Left ventricle myocardium inferior (tissue), 1 donor: ENCODE results near the gene BORCS8. TPM values are rescaled to one million over a fixed set of nuclear protein-coding genes. Genes with fewer than 3 reads are reported as not detected.

ENCODE experiments used
- DNase-seq: peaks from one replicate; pipeline ENCODE4 v3.0.0-alpha.2; 2020
- H3K27ac ChIP-seq: fragments of 200-600 bp; replicated peaks from 2 replicates; pipeline ENCODE4 v1.8.0; 2021
- H3K27me3 ChIP-seq: fragments of 200-600 bp; 2 replicates; pipeline ENCODE4 v1.8.0; 2021; ENCODE audit warnings: low read depth
- H3K36me3 ChIP-seq: fragments of 200-600 bp; 2 replicates; pipeline ENCODE4 v1.8.0; 2021
- H3K4me1 ChIP-seq: fragments of 200-600 bp; 2 replicates; pipeline ENCODE4 v1.8.0; 2021
- H3K4me3 ChIP-seq: fragments of 200-600 bp; 2 replicates; pipeline ENCODE4 v1.8.0; 2021; ENCODE audit warnings: mild to moderate bottlenecking, moderate library complexity
- H3K9me3 ChIP-seq: fragments of 200-600 bp; replicated peaks from 2 replicates; pipeline ENCODE4 v1.8.0; 2021
- intact Hi-C: fragments of 100-400 bp; cut with micrococcal nuclease; formaldehyde crosslinking; loops from one replicate; pipeline ENCODE4 v1.11.0; 2022
- total RNA-seq: library from RNA; stranded (reverse); fragmentation: NEBNext Ultra II Directional; extraction: Animal tissue kit (Norgen Biotek cat#: 25700); gene quantifications from one replicate; pipeline ENCODE4 v1.2.1, GENCODE V29; 2021
- TF ChIP-seq, protein P1 (sequence below): fragments of 200-600 bp; IDR thresholded peaks from 2 replicates; pipeline ENCODE4 v1.8.0; 2021; ENCODE audit warnings: antibody characterized with exemption, mild to moderate bottlenecking, borderline replicate concordance
- donor health status: DM: no; HTN: yes; CAD: no; lungs with severe emphysema.

Gene BORCS8
- total RNA-seq, 1 donor from 2014 or later = 20.2 TPM

DNA sequence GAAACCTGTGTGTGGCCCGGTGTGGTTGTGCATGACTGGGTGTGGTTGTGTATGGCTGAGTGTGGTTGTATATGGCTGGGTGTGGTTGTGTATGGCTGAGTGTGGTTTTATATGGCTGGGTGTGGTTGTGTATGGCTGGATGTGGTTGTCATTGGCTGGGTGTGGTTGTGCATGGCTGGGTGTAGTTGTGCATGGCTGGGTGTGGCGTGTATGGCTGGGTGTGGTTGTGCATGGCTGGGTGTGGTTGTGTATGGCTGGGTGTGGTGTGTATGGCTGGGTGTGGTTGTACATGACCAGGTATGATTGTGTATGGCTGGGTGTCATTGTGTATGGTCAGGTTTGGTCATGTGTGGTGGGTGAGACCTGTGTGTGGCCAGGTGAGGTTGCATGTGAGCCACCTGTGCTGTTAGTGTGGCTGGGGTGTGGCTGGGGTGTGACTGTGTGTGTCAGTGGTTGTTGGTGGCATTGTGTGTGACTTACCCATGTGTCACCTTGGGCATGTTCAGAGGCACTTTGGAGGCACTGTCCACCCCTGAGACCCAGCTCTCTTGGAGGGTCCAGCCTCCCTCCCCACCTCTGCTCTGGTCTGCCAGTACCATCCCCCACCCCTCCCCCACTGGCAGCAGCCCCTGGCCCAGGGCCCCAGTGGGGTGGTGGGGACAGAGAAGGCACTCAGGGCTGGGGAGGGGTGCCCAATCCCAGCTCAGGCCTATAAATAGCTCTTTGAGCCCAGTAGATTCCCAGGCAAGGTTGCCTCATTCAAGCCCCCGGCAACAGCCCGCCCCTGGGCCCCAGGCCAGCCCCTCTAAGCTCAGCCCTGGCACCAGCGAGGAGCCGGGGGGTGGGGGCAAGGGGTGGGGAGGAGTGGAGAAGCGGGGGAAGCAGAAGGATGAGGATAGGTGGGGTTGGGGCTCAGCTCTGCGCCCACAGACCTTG is 16.0 kb upstream of the BORCS8 start:
- Histone ChIP-seq H3K27ac (no peak overlapping the region), H3K4me3 (no peak overlapping the region), H3K36me3 (no peaks in the 10 kb centered on the region), H3K9me3 (no peaks in the 10 kb centered on the region), H3K4me1 (peaks cover 10% of the 10 kb centered on the region), H3K27me3 (peaks cover 63% of the 10 kb centered on the region)
- TF ChIP-seq, protein P1, sequence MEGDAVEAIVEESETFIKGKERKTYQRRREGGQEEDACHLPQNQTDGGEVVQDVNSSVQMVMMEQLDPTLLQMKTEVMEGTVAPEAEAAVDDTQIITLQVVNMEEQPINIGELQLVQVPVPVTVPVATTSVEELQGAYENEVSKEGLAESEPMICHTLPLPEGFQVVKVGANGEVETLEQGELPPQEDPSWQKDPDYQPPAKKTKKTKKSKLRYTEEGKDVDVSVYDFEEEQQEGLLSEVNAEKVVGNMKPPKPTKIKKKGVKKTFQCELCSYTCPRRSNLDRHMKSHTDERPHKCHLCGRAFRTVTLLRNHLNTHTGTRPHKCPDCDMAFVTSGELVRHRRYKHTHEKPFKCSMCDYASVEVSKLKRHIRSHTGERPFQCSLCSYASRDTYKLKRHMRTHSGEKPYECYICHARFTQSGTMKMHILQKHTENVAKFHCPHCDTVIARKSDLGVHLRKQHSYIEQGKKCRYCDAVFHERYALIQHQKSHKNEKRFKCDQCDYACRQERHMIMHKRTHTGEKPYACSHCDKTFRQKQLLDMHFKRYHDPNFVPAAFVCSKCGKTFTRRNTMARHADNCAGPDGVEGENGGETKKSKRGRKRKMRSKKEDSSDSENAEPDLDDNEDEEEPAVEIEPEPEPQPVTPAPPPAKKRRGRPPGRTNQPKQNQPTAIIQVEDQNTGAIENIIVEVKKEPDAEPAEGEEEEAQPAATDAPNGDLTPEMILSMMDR = no peak
- intact Hi-C loops = no loop called here
- DNase-seq = no peak

DNA sequence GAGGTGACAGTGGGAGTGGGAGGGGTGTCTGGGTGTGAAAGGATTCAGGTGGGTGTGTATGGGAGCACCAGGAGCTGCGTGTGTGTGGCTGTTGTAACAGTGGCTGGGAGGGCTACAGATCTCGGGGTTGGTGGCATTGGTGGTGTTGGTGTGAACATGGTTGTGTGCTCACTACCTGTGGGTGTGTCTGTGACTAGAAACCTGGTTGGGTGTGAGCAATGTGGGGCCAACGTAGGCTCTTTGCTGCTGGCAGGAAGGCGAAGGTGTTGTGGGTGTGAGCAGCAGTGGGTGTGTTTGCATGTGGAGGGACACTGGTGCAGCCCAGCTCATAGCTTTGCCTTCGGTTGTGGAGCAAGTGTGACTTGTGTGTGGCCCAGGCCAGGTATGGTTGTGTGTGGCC is 15.0 kb upstream of the BORCS8 start:
- H3K27me3 ChIP-seq = peaks cover 54% of the 10 kb centered on the region

DNA sequence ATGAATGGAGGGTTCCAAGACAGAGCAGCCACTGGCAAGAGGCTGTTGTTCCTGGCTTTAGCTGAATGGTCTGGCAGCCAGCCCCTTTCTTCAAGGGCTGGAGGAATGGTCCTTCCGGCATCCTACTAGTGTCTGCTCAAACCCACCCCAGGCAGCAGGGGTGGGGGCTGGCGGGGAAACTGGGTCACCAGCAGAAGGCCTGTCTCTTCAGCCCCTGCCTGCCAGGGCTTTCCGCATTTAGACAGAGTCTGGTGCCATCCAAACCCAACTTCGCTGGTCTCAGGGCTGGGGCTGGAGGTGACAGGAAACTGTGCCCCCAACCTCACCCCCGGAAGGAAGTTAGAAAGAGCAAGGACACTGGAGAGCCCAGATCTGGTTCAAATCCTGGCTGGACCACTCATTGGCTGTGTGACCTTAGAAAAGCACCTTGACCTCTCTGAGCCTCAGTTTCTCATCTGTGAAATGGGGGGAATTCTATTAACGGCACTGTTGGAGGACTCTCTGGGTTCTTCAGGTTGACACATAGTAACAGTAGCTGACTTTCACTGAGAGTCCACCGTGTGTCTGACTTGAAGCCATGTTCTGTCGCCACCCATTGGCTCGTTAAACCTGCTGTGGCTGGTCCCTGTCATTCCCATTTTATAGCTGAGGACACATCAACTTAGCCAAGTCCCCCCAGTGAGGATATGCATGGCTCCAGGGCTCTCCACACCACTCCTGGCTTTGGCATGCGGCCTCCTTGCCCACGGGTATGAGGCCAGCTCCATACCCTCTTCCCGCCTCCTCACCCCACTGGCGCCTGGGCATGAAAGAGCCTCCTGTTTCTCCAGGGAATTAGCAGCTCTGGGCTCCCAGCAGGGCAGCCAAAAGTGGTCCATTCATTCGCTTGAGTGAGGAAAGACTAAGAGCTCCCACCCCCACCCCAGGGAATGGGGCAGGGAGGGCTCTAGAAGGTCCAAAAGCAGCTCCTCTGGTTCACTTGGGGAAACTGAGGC is 13.8 kb upstream of the BORCS8 start:
- Histone ChIP-seq H3K9me3 (no peaks in the 10 kb centered on the region), H3K4me1 (peaks cover 19% of the 10 kb centered on the region), H3K36me3 (peaks cover 8% of the 10 kb centered on the region), H3K4me3 (no peak overlapping the region), H3K27ac (no peak overlapping the region), H3K27me3 (peaks cover 42% of the 10 kb centered on the region)
- DNase-seq = no peak
- intact Hi-C loops = no loop called here
- TF ChIP-seq, protein P1 = no peak

More for the DNA sequence above, 15.0 kb upstream of the BORCS8 start:
- no peak for DNase-seq
- no peak overlapping the region for H3K4me3 ChIP-seq
- no peak overlapping the region for H3K27ac ChIP-seq
- no peaks in the 10 kb centered on the region for H3K9me3 ChIP-seq
- intact Hi-C loops = no loop called here
- peaks cover 19% of the 10 kb centered on the region for H3K4me1 ChIP-seq
- peaks cover 2% of the 10 kb centered on the region for H3K36me3 ChIP-seq
- TF ChIP-seq, protein P1 = no peak

DNA sequence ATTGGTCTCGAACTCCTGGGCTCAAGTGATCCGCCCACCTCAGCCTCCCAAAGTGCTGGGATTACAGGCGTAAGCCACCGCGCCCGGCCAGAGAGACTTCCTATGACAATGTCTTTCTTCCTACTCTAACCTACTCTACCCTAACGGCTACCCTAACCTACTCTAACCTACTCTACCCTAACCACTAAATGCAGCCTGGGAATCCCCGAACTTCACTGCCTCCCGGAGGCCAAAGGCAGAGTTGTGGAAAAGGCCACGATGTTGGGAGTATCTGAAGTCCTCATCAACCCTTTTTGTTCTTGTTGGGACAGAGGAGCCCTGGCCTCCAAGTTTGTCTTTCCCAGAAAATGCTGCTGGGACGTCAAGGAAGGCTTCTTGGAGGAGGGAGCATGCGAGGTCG is 12.2 kb upstream of the BORCS8 start:
- no peak for DNase-seq
- intact Hi-C loops = no loop called here
- H3K4me1 ChIP-seq = peaks cover 19% of the 10 kb centered on the region
- TF ChIP-seq, protein P1 = no peak
- H3K9me3 ChIP-seq = no peaks in the 10 kb centered on the region
- H3K27me3 ChIP-seq = peaks cover 26% of the 10 kb centered on the region
- H3K4me3 ChIP-seq = no peak overlapping the region
- no peak overlapping the region for H3K27ac ChIP-seq
- H3K36me3 ChIP-seq = peaks cover 19% of the 10 kb centered on the region
